Mesothelial cell of epicardium (in vitro differentiated cells): ENCODE data around the gene YPEL1. TPM values are rescaled to one million over a fixed set of nuclear protein-coding genes. Genes with fewer than 3 reads are reported as not detected.
"Not testable (repeated sequence)": the region's sequence is repeated elsewhere in the genome, so short reads cannot be mapped to it uniquely, and the experiment has no call there.

Experiments used
- DNase-seq, 2 experiments: peaks; one replicate each; pipeline ENCODE4 v3.0.0; 2021; ENCODE audit warnings: low spot score in 2 of 2; ENCODE audit not compliant: unreplicated experiment in 2 of 2
- H3K27ac Mint-ChIP-seq: 2 replicates; pipeline ENCODE4 v1.8.0; 2021; ENCODE audit warnings: mixed read lengths
- H3K27me3 Mint-ChIP-seq: 2 replicates; pipeline ENCODE4 v1.8.0; 2021; ENCODE audit warnings: low read depth, mixed read lengths
- H3K36me3 Mint-ChIP-seq: 2 replicates; pipeline ENCODE4 v1.8.0; 2021; ENCODE audit warnings: mixed read lengths
- H3K4me1 Mint-ChIP-seq: 2 replicates; pipeline ENCODE4 v1.8.0; 2021; ENCODE audit warnings: mixed read lengths
- H3K4me3 Mint-ChIP-seq: 2 replicates; pipeline ENCODE4 v1.8.0; 2021; ENCODE audit warnings: mild to moderate bottlenecking, moderate library complexity, mixed read lengths
- H3K9me3 Mint-ChIP-seq: 2 replicates; pipeline ENCODE4 v1.8.0; 2021; ENCODE audit warnings: mixed read lengths
- total RNA-seq: library from RNA; stranded (reverse); gene quantifications from 3 replicates; pipeline ENCODE4 v1.2.1, GENCODE V29; 2021
- TF ChIP-seq, protein P1 (sequence below): fragments of 200-600 bp; sonication (generic); IDR thresholded peaks from one replicate; pipeline ENCODE4 v1.5.0; 2021; ENCODE audit warnings: antibody characterized with exemption; ENCODE audit not compliant: unreplicated experiment

The YPEL1 gene
- total RNA-seq, 1 donor from 2014 or later: 17.2 TPM

DNA sequence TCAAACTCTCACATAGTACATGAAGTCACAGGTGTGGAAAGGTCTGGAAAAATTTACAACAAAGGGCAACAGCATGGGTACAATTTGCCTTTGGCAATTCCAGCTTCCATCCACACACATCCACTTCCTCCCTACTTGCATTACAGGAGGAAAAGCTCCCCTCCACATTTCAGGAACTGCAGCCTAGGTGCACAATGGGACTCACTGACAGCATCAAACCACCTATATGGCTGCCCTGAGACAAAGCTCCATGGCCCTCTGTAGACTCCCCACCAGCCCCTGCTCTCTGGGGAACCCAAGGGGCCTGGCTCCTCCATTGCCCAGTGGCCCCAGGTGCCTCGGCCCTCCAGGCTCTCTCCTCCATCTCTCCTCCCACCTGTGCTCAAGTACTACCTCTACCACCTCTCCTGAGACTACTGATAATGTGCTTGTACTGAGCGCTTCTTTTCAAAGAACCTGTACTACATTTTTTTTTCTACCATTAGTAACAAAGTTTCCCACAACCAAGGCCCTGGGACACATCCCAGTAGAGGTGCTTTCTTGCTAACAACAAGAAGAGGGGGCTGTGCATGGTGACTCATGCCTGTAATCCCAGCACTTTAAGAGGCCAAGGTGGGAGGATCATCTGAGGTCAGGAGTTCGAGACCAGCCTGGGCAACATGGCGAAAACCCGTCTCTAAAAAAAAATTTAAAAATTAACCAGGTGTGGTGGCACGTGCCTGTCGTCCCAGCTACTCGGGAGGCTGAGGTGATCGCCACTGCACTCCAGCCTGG is 4.9 kb downstream of the YPEL1 start:
- peaks cover 12% of the 10 kb centered on the region for H3K4me1 Mint-ChIP-seq
- no peaks in the 10 kb centered on the region for H3K9me3 Mint-ChIP-seq
- no peak overlapping the region for H3K27ac Mint-ChIP-seq
- DNase-seq: no peak
- no peak overlapping the region for H3K4me3 Mint-ChIP-seq
- H3K36me3 Mint-ChIP-seq: peaks cover 3% of the 10 kb centered on the region
- peaks cover 2% of the 10 kb centered on the region for H3K27me3 Mint-ChIP-seq
- TF ChIP-seq, protein P1, sequence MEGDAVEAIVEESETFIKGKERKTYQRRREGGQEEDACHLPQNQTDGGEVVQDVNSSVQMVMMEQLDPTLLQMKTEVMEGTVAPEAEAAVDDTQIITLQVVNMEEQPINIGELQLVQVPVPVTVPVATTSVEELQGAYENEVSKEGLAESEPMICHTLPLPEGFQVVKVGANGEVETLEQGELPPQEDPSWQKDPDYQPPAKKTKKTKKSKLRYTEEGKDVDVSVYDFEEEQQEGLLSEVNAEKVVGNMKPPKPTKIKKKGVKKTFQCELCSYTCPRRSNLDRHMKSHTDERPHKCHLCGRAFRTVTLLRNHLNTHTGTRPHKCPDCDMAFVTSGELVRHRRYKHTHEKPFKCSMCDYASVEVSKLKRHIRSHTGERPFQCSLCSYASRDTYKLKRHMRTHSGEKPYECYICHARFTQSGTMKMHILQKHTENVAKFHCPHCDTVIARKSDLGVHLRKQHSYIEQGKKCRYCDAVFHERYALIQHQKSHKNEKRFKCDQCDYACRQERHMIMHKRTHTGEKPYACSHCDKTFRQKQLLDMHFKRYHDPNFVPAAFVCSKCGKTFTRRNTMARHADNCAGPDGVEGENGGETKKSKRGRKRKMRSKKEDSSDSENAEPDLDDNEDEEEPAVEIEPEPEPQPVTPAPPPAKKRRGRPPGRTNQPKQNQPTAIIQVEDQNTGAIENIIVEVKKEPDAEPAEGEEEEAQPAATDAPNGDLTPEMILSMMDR: no peak

DNA sequence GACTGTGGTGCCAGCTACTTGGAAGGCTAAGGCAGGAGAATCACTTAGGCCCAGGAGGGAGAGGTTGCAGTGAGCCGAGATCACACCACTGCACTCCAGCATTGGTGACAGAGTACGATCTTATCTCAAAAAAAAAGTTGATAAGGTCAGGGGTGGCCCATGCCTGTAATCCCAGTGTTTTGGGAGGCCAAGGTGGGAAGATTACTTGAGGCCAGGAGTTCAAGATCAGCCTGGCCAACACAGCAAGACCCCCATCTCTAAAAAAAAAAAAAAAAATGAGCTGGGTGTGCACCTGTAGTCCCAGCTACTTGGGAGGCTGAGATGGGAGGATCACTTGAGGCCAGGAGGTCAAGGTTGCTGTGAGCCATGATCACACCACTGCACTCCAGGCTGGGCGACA is 6.4 kb downstream of the YPEL1 start:
- H3K27ac Mint-ChIP-seq, H3K36me3 Mint-ChIP-seq, H3K4me1 Mint-ChIP-seq, H3K9me3 Mint-ChIP-seq, DNase-seq, H3K27me3 Mint-ChIP-seq, H3K4me3 Mint-ChIP-seq: not testable (repeated sequence)

DNA sequence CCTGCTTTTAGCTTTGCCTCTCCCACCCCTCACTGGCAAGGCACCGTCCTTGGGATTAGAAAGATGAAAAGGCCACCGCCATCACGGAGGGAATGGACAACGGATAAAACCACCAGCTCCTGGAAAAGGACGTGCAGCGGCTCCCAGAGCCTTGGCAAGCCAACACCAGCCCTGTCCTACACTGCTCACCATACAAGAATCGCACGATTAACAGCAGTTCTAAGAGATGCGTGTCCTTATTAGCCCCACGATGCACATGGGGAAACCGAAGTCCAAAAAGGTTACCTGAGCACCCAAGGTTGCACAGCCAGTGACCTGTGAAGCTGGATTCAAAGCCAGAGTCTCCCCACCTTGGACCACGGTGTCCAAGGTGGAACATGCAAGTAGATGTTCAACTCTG is 7.3 kb downstream of the YPEL1 start:
- peaks cover 2% of the 10 kb centered on the region for H3K27me3 Mint-ChIP-seq
- DNase-seq: no peak
- TF ChIP-seq, protein P1: no peak
- no peak overlapping the region for H3K27ac Mint-ChIP-seq
- H3K9me3 Mint-ChIP-seq: no peaks in the 10 kb centered on the region
- H3K4me3 Mint-ChIP-seq: no peak overlapping the region
- no peaks in the 10 kb centered on the region for H3K4me1 Mint-ChIP-seq
- peaks cover 5% of the 10 kb centered on the region for H3K36me3 Mint-ChIP-seq

DNA sequence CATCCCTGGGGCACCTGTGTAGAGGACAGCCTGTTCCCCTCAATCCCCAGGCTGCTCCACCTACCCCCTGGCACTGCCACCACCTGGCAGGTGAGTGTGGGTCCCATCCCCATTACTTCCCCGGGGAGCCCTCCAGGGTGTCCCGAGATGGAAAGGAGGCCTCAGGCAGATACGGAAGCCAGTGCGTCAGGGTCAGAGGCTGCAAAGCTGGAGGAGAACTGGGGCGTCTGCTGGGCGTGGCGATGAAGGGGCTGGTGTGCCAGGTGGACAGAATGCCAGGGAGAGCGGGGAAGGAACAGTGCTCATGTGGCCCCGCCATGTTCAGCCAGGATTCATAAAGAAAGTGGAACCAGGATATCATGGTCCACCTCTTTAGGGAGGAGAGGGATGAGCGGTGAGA is 7.8 kb downstream of the YPEL1 start:
- Mint-ChIP-seq H3K27me3 (peaks cover 2% of the 10 kb centered on the region), H3K4me1 (no peaks in the 10 kb centered on the region), H3K36me3 (peaks cover 5% of the 10 kb centered on the region), H3K9me3 (no peaks in the 10 kb centered on the region), H3K27ac (no peak overlapping the region), H3K4me3 (no peak overlapping the region)
- TF ChIP-seq, protein P1: no peak
- DNase-seq: no peak

DNA sequence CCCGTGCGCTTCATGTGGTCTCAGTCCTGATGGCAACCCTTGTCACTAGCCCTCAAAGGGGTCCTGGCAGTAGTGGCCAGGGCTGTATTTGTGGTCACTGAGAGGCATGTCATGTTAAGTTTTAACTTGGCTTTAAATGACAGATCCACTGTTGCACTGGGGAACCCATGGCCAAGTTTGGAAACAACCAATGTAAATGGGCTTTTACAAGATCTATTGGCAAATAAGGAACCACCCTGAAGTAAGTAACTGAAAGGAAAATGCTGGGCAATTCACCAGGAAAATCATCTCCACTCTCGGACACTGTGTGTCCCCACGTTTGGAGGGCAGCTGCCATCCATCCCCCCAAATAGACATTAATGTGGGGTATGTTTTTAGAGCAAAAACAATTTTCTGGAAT is 8.4 kb downstream of the YPEL1 start:
- Mint-ChIP-seq H3K4me3 (no peak overlapping the region), H3K4me1 (no peaks in the 10 kb centered on the region), H3K36me3 (peaks cover 5% of the 10 kb centered on the region), H3K27me3 (peaks cover 2% of the 10 kb centered on the region), H3K27ac (no peak overlapping the region), H3K9me3 (no peaks in the 10 kb centered on the region)
- DNase-seq: no peak
- TF ChIP-seq, protein P1: no peak

DNA sequence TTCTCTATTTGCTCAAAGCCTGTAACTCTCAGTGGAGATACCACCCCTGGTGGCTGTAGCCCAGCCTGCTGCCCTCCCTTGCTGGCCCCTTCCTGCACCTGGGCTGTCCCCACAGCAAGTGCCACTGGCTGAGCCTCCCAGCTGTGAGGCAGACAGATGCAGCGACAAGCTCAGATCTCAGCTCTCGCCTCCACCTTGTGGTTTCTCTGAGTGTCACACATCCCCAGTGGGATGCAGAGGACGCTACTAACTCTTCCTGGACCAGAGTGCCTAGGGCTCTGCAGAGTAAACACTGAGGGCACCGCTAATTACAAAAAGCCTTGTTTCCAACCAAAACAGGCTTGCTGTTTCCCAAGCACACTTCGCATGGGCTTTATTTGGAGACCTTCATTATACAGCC is 8.9 kb downstream of the YPEL1 start:
- DNase-seq: no peak
- Mint-ChIP-seq H3K4me1 (no peaks in the 10 kb centered on the region), H3K27ac (no peak overlapping the region), H3K9me3 (no peaks in the 10 kb centered on the region), H3K36me3 (peaks cover 5% of the 10 kb centered on the region), H3K4me3 (no peak overlapping the region), H3K27me3 (peaks cover 2% of the 10 kb centered on the region)
- TF ChIP-seq, protein P1: no peak
